ENCODE data around the gene TTC33. TPM values are rescaled to one million over a fixed set of nuclear protein-coding genes. Genes with fewer than 3 reads are reported as not detected.
"Not testable (repeated sequence)": the region's sequence is repeated elsewhere in the genome, so short reads cannot be mapped to it uniquely, and the experiment has no call there.

Gene TTC33, protein sequence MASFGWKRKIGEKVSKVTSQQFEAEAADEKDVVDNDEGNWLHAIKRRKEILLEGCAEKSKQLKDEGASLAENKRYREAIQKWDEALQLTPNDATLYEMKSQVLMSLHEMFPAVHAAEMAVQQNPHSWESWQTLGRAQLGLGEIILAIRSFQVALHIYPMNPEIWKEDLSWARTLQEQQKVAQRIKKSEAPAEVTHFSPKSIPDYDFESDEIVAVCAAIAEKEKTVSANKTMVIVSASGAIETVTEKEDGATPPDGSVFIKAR
- 20.3 TPM for polyA plus RNA-seq (ENCODE audit: insufficient read length)

DNA sequence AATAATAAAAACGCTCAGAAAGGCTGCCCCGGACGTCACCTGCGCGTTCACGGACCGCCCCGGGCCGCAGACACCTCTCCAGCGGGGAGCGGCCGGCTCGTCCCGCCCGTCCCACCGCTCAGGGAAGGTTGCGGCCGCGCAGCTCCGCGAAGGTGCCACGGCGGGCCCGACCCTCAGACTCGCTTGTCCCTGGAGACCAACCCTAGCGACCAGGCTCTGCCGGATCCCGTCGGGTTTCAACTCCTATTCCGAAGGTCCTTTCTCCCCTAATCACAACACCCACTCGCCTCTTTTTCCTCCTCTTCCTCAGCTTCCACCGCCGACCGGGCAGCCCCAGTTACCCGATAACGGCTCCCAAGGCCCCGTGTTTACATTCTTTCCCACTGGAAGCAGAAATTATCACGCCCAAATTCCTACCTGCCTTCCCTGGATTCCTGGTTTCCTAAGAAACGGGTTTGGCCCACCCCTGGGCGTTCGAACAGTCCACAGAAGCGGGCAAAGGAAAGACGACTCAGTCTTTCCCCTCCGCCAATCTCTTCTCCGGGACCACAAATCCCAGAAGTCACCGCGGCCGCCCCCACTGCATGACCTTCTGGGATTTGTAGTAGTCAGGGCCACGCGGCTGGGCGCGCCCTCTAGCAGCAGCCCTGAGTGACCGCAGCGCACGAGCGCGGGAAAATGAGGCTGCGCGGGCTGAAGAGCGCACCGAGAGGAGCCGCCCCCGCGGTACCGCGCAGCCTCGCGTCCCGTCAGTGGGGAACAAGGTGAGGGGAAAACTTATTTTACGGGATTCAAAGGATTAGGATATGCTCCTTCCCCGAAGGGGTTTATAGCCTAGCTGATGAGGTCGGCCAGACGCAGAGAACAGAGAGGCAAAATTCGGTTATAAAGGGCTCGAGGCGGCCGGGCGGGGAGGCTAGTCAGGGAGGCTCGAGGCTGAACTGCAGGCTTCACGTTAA lies at the start of gene TTC33:
TTC33 (minus strand) TSS at position 555 of the 959 bp plus-strand sequence. CDS start 8,943 bp downstream, outside the sequence.
- DNase-seq (ENCODE audit: low read depth), result peak; percentile 81

DNA sequence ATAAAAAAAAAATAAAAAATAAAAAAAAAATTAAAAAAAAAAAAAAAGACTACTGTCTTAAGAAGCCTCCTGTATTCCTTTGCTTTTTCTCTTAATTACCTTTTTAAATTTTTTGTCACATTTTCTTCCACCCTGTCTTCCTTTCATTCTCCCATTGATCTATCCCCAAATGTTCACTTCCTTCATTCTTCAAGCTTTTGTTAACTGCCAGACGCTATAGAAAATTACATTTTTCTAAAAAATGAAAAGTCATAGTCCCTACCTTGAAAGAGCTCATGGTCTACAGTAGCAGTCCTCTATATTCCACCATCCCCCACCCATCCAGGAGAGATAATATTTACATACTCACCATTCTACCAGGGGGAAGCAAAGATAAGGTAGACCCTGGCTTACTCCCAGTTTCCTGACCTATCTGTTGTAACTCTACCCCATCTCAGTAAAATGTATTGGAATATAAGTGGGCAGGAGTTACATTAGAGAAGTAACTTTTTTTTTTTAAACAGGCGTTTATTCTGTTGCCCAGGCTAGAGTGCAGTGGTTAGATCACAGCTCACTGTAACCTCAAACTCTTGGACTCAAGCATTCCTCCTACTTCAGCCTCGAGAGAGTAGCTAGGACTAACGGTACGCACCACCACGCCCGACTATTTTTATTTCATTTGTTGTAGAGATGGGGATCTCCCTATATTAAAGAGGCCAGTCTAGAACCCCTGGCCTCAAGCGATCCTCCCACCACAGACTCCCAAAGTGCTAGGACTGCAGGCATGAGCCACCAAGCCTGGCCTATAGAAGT lies 46.2 kb upstream of the TTC33 start:
- no peak for DNase-seq (ENCODE audit: low read depth)

DNA sequence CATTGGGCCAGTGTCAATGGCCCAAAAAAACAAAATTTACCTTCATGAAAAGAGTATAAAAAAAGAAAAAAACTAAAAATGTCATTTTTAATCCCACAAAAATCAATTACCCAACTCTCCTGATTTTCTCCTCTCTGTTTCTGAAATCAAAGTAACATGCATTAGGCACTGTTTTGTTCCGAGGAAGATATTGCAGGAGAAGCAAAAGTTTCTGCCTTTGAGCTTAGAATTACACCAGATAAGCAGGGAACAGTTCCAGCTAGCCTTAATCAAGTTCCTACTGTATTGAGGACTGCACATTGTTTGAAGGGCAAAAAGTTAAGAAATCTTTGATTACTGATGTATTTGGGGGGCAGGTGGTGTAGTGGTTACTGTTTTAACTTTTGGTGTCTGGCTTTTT lies 43.5 kb upstream of the TTC33 start:
- no peak for DNase-seq (ENCODE audit: low read depth)

DNA sequence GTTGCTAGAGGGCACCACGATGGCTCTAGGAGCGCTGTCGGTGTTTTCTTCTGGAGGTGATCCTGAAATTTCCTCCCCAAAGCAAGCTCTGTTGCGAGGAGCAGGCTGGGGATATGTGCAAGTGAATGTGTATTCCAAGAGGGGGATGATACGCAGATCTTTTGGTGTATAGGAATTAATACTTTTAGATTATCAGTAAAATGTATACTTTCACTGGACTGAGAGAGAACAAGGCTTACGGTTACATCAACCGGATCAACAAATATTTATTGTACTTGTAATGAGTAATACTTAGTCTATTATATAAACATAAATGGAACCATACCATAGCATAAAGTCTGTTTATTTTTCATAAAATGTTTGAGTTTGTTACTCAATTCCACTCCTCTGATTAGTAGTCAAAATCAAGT lies 43.0 kb upstream of the TTC33 start:
- no peak for DNase-seq (ENCODE audit: low read depth)

DNA sequence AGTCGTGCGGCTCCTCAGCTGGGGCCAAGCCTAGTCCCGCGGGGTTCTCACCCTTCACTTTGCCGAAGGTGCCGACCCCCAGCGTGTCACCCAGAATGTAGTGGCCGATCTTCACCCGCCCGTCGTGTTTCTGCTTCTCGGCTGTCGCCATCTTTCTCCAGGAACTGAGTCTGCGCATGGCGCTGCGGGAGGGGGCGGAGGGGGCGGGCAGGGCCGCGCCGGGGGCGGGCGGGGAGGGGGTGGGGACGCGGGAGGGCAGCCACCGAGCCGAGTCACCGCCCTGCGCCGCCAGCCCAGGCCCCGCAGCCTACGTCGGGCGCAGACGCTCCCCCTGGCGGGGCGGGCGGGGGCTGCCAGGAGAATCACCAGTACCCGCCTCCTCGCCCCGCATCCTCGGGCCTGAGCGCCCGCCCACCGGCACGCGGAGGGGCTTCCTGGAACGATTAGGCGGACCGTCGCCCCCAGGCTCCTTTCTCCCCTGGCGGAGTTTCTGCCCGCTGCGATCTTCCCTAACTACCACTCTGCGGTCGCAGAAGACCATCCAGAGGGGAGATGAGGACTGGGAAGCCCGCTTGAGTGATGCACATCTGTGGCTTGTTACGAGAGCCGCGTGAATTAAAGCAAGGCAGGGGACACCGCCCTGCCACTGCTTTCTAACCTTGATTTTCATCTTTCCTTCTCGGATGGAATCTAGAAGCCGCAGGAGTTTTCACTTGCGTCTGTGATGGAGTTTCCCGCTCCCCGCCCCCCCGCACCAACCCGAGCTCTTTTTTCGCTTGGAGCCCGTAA lies 42.4 kb upstream of the TTC33 start, which contains the start of gene PRKAA1:
PRKAA1 (minus strand) TSS at position 363 of the 789 bp plus-strand sequence; CDS start at position 178, 185 bp downstream.
- DNase-seq (ENCODE audit: low read depth), result peak; percentile 49

DNA sequence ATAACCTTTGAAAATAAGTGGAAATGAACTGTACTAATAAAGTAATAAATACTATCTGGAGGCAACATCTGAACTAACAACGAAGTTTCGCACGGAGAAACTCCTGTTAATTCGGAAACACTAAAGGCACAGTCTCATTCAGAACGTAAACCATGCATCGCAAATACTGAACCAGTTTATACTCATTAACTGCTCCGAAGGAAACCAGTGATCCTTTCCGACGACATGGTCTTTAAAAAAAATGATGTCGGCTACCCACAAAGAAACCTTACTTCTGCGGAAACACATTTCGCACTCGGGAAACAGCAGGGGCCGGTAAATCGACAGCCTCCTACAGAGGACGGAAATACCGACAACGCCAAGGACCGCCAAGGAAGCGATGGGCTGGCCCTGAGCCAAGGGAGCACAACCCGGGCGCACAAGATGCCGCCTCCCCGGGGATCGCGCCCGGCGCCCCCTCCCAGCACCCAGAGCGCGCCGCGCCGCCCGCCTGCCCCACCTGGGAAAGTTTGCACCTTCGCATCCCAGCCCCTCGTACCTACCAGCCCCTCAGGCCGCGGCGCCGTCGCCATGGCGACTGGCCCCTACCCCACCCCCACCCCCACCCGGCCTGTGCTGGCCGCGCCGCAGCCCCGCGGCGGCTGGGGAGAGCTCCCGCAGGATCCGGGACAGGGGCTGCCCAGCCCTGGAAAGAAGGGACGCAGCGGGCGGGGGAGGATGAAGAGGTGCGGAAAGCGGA lies 41.7 kb upstream of the TTC33 start:
- no peak for DNase-seq (ENCODE audit: low read depth)

DNA sequence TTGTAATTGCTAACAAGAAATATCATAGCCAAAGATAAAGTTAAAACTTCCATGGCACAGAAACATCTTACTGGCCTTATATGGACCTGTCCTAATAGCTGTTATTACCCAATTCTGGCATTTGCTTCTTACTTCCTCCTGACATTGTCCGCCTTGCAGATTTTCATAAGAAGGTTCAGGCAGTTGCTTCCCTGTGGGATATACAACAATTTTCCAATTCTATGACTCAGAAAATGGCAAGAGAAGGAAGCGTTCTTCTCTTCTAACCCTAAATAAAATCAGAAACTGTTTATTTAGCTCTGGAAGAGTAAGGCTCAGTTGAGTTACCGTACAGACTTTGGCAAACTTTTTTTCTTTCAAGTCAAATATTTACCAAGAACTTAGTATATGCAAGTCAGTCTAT lies 40.7 kb upstream of the TTC33 start:
- DNase-seq (ENCODE audit: low read depth), result no peak

DNA sequence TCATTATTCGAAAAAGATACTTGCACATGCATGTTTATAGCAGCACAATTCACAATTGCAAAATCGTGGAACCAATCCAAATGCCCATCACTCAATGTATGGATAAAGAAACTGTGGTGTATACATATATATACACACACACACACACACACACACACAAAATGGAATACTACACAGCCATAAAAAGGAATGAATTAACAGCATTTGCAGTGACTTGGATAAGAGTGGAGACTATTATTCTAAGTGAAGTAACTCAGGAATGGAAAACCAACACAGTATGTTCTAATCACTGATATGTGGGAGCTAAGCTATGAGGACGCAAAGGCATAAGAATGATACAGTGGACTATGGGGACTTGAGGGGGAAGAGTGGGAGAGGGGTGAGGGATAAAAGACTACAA lies 39.1 kb upstream of the TTC33 start:
- not testable (repeated sequence) for DNase-seq (ENCODE audit: low read depth)

DNA sequence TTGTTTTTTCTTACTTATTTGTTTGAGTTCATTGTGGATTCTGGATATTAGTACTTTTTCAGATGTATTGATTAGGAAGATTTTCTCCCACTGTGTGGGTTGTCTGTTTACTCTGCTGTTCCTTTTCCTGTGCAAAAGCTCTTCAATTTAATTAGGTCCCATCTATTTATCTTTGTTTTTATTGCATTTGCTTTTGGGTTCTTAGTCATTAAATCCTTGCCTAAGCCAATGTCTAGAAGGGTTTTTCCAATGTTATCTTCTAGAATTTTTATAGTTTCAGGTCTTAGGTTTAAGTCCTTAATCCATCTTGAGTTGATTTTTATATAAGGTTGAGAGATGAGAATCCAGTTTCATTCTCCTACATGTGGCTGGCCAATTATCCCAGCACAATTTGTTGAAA lies 38.6 kb upstream of the TTC33 start:
- DNase-seq (ENCODE audit: low read depth), result not testable (repeated sequence)

DNA sequence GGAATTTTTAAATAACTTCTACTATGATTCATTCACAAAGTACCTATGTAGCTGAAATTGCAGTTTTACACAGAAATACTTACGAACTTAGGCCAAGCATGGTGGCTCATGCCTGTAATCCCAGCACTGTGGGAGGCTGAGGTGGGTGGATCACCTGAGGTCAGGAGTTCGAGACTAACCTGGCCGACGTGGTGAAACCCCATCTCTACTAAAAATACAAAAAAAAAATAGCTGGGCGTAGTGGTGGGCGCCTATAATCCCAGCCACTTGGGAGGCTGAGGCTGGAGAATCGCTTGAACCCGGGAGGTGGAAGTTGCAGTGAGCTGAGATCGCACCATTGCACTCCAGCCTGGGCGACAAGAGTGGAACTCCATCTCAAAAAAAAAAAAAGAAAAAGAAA lies 36.9 kb upstream of the TTC33 start:
- not testable (repeated sequence) for DNase-seq (ENCODE audit: low read depth)

DNA sequence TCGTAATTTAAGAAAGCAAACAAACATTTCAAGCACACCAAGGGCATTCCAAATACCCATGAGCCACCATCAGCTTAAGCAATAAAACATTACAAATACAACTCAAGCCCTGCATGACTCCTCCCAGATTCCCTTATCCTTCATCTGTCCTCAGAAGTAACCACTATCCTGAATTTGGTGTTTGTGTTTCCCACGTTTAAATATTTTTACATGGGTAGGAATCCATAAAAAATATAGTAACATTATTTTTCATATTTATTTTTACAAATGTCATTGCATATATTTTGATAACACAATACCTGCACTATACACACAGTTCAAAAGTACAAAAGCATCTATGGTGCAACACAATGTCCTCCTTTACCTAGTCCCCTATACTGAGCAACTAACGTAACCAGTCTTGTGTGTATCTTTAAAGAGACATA lies 36.0 kb upstream of the TTC33 start:
- no peak for DNase-seq (ENCODE audit: low read depth)

DNA sequence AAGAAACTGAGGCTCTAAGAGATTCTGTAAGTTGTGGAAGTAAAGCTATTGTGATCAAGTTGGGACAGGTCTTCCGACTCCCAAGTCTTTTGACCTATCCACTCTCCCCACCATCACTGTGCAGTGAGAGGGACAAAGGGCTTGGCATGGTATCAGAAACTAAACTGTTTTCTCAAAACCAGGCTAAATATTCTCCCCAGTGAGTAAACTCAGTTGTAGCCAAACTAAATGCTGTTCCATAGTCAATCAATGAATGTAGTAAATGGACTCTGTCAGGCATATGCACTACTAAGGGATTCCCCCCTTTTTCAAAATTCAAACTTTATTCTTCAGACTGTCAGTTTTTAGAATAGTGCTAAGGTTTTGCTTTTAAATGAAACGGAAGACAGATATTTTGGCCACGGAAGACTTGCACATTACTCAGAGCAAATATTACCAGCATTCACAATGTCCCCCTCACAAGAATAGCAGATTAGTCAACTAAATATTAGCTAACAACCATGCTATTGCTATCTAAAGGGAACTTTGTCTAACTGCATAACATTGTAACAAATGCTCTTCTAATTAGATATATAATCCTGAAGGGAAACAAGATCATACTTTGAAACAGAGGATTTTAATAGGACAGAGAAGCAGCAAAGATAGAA lies 35.3 kb upstream of the TTC33 start:
- DNase-seq (ENCODE audit: low read depth), result no peak

DNA sequence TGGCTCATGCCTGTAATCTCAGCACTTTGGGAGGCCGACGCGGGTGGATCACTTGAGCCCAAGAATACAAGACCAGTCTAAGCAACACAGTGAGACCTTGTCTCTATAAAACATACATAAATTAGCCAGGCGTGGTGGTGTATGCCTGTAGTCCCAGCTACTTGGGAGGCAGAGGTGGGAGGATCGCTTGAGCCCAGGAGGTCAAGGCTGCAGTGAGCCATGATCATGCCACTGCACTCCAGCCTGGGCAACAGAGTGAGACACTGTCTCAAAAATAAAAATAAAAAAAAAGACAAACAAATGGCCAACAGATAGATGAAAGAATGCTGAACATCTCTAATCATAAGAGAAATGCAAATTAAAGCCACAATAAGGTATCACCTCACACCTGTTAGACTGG lies 33.2 kb upstream of the TTC33 start:
- DNase-seq (ENCODE audit: low read depth), result not testable (repeated sequence)

DNA sequence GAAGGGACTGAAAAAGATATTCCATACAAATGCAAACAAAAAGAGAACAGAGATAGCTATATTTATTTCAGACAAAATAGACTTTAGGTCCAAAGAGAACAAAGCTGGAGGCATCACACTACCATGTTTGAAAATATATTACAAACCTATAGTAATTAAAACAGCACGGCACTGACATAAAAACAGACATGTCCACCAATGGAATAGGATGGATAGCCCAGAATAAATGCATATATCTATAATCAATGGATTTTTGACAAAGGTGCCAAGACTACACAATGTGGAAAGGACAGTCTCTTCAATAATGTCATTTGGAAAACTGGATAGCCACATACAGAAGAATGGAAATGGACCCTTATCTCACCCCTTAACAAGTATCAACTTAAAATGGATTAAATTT lies 32.2 kb upstream of the TTC33 start:
- no peak for DNase-seq (ENCODE audit: low read depth)

DNA sequence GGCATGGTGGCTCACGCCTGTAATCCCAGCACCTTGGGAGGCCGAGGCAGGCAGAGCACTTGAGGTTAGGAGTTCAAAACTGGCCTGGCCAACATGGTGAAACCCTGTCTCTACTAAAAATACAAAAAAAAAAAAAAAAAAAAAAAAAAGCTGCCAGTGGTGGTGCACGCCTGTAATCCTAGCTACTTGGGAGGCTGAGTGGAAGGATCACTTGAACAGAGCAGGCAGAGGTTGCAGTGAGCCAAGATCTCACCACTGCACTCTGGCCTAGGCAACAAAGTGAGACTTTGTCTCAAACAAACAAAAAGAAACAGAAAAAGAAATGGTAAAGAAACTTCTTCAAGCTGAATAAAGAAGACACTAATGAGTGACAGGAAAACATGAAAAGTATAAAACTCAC lies 30.9 kb upstream of the TTC33 start:
- DNase-seq (ENCODE audit: low read depth), result not testable (repeated sequence)

DNA sequence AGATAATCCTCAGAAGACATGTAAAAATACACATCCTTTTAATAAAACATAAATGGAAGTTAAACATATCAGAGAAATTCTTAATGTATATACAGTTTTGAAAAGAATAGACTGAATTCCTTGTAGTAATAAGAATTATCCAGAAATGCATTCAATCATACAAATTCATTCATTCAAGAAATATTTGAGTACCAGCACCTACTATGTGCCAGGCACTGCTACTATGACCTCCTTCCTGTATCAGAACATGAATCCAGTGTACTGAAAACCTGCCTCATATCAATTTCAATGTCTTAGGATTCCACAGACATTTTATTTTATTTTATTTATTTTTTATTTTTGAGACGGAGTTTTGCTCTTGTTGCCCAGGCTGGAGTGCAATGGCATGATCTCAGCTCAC lies 29.2 kb upstream of the TTC33 start:
- no peak for DNase-seq (ENCODE audit: low read depth)

DNA sequence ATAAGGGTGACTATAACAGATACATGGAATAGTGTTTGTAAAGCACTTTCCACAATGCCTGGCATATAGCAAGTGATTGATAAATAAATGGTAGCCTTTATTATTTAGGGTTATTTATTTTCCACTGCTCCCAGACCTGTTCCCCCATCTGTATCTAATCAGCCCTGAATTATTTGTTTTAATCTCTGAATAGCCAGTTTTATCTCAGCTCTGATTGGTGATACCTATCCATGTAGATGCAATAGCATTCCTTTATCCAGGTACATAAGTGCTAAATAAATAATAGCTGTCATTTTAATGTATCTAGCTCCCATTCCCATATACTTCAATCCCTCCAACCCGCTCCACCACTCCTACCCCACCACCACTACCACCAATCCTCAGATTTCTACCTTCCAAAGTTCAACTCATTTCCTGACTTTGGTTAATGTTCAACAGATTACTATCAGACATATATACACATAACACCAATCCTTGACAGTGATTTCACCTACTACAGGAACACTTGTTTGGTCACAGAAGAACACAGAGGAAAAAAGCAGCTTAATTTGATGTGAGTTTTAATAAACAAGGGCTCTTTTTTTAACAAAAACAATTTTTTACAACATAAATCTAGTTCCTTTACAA lies 28.4 kb upstream of the TTC33 start:
- DNase-seq (ENCODE audit: low read depth), result no peak

DNA sequence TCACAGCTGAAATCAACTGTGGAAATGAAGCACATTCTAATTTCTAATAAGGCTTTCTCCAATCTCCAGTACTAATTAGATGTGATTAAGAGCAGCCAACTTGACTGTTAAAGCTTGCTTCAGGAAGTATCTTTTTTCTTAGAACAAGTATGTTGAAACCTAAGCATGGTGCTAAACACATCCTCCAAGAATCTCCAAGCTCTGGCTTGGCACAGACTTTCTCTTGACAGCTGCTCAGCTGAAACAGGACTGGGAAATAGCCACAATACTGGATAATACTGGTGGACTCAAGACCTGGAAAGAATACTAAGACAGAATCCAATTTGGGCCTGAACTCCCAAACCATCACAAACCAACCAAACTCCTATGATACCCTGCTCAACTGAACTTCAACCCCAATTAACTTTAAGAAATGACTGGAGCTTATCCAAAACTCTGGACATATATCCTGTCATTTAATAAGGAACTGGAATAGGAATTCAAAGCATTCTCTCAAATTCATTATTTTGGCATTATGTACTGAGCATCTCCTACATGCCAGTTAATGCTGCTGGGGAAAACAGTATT lies 26.2 kb upstream of the TTC33 start:
- DNase-seq (ENCODE audit: low read depth), result no peak

DNA sequence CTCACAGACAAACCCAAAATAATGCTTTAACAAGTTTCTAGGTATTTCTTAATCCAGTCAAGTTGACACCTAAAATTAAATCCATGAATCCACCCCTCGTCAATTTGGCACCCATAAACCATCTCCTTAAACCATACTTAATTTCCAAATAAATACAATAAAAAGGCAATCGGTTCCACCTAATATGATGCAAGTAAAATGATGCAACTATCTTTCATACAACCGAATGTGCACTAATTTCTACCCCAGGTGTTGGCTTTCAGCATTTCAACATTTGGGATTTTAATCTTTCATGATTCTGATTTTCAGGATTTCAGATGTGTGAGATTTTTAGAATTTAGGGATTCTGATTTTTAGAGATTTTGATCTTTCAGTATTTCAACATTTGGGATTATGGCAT lies 25.1 kb upstream of the TTC33 start:
- DNase-seq (ENCODE audit: low read depth), result no peak

Data from forelimb muscle (tissue), 1 donor.